ENCODE data around the gene GNB4.

GNB4 gene

DNA sequence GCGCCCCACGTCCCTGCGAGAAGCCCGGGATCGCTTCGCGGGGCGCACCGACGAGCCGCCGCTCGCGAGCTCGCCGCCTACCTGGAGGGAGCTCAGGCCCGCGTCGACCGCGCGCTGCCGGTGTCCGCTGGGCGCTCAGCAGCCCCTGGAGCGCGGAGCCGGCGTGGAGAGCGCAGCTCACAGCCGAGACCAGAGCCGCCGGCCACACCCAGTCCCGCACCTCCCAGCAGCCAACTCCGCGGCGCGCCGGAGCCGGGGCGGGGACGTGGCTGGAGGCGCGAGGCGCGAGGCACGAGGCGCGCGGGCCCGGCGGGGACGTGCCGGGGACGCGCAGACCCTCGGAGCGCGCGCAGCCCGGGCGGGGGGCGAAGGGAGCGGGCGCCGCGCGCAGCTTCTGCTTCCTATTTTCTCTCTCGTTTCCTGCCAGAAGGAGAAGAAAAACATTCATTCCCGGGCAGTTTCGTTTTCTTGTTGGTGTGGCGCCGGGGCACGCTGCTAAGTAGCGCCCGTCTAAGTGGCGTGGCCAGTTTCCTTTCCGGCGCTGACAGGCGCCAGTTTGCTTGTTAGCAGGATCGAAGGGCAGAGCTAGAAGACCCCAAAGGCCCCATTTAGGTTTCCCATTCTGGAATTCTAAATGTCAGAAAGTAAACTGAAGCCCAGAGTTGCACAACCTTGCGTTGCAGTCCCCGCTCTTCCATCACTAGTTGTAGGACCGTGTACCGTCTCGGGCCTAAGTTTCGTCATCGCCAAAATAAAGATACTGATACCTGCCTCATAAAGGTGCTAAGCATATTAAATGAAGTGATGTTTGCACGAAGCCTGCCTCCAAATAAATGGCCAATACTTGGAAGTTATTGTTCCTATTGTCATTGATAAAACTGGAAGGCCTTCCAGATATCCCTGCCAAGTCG, at the start of gene GNB4:
Gene GNB4 (minus strand): TSS at position 206 of the 911 bp plus-strand sequence. CDS start 25,270 bp downstream, outside the sequence.
- peak; percentile 62 for DNase-seq (ENCODE audit: low spot score)

DNA sequence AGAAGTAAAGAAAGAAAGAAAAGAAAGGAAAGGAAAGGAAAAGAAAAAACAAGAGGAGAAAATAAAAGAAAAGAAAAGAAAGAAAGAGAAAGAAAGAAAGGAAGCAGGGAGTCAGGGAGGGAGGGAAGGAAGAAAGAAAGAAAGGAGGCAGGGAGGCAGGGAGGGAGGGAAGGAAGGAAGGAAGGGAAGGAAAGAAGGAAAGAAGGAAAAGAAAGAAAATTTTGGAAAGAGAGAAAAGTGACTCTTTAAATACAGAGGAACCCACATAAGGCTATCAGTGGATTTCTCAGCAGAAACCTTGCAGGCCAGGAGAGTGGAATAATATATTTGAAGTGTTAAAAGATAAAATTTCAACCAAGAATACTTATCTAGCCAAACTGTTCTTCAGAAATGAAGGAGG, 44.2 kb upstream of the GNB4 start:
- no peak for DNase-seq (ENCODE audit: low spot score)

DNA sequence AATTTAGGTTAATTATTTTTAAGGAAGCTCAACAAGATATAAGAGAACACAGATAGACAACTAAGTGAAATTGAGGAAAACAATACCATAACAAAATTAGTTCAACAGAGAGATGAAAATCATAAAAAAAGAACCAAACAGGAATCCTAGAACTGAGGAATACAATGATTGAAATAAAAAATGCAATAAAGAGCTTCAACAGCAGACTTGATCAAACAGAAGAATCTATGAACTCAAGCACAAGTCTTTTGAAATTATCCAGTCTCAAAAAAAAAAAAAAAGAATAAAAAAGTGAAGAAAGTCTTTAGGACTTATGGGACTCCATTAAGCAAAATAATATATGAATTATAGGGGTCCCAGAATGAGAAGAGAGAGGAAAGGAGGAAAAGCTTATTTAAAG, 42.0 kb upstream of the GNB4 start:
- no peak for DNase-seq (ENCODE audit: low spot score)

DNA sequence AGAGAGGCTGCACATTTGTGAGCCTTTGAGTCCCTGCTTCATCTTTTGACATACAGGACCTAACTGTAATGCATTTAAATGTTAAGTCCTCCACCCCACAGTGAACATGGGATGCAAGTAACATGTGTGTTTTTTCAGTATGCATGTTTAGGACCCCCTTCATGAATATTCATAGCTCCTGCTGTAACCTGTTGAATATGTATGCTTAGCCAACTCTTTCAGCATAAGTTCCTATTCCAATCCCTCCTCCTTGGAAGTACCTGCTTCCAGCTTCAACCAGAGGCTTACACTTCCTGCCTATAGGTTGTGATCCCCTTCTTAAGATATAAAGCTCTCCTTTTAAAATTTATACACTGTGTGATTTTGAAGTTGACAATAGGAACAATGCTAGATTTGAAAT, 36.9 kb upstream of the GNB4 start:
- no peak for DNase-seq (ENCODE audit: low spot score)

DNA sequence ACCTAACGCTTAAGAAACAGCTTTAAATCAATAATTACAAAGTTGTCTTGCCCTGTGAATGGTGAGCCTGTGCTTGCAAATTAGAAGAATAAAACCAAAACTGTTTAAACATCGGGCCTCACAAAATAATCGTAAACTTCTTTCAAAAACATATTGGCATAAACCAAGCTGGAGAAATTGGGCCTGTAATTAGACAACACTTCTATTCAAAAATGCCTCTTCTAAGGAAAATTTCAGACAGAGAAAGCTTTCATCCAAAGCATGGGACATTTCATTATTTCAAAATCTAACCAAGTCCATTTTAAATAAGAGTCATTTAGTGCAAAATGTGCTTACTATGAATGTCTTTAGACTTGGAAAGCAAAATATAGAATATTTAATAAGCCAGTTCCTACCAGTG, 35.5 kb upstream of the GNB4 start:
- no peak for DNase-seq (ENCODE audit: low spot score)

DNA sequence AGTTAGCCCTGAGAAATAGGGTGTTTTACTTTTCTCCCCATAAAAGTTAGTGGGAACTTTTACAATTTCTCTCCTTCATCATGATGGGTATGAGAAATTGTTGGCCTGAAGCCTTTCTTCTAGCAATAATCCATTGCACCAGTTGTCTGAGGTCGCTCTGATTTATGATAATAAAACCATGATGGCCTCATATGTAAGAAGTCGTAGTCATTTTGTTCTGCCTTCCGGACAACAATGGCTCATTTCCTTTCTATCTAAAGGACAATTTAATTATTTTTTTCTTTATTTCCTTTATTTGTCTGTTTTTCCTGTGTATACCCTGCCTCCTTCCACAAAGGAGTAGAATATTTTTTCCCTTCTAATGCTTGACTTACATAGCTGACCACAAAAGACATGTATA, 31.6 kb upstream of the GNB4 start:
- no peak for DNase-seq (ENCODE audit: low spot score)

DNA sequence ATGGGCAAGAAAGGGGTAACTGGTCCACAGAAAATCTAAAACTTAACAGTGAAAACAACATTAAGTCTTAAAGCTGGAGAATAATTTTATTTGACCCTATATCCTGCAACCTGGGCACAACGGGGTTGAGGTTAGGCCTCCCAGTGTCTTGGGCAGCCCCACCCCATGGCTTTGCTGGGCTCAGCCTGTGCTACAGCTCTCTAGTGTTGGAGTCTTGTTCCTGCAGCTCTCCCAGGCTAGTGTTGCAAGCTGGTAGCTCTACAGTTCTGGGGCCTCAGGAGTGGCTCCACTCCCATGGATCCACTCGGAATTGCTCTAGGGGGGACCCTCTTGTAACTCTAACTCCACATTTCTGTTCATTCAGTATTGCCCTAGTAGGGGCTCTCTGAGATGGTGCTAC, 24.9 kb upstream of the GNB4 start:
- no peak for DNase-seq (ENCODE audit: low spot score)

DNA sequence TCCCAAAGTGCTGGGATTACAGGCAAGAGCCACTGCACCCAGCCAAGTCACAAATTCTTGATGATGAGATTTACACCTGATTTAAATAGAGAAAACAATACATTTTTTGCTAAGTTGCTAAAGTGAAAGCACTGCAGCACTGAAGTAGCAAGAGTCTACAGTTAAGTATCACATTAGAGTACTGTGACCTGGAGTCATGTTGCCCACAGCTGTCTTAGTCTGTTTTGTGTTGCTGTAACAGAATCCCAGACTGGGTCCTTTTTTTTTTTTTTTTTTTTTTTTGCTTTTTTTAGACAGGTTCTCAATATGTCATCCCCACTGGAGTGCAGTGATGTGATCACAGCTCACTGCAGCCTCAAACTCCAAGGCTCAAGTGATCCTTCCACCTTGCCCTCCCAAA, 23.2 kb upstream of the GNB4 start:
- DNase-seq (ENCODE audit: low spot score), result no peak

DNA sequence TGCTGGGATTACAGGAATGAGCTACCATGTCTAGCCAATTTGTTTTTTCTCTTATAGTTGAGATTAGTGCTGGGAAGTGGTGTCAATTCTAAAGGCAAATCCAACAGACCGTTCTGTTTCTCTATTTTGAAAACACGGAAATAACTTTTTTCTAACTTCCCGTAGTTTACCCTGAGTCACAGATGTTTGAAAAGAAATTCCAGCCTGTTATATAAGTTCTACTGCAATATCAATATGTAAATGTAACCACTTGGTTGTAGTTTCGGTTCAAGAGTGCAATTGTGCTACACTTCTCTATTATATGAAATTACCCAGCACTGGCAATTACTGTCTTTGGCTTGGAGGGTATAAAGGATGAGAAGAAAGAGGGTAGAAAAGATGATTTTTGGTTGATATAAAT, 22.3 kb upstream of the GNB4 start:
- DNase-seq (ENCODE audit: low spot score), result no peak

DNA sequence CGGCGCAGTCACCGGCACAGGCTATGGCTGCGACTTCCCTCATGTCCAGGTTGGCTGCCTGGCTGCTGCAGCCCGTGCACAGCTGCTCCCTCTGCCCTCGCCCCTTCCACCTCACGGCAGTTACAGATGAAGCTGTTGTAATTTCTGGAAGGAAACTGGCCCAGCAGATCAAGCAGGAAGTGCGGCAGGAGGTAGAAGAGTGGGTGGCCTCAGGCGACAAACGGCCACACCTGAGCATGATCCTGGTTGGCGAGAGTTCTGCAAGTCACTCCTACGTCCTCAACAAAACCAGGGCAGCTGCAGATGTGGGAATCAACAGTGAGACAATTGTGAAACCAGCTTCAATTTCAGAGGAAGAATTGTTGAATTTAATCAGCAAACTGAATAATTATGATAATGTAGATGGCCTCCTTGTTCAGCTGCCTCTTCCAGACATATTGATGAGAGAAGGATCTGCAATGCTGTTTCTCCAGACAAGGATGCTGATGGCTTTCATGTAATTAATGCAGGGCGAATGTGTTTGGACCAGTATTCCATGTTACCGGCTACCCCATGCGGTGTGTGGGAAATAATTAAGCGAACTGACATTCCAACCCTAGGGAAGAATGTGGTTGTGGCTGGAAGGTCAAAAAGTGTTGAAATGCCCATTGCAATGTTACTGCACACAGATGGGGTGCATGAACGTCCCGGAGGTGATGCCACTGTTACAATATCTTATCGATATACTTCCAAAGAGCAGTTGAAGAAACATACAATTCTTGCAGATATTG, 13.2 kb upstream of the GNB4 start:
- DNase-seq (ENCODE audit: low spot score), result no peak

DNA sequence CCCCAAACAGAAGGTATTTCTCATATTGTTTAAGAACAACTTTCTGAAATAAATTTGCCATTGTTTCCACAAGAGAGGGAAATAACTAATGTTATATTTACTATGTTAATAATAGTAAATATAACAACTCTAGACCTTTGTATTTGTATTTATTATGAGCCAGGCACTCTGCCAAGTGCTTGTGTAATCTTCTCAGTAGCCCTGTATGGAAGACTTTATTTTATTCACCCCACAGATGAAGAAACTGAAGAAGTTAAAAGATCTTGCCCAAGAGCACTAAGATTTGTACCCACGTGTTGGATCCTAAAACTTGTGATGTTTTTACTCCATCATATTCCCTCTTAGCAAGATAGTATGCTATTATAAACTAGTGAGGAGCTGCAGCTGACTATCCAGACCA, 12.0 kb upstream of the GNB4 start:
- no peak for DNase-seq (ENCODE audit: low spot score)

DNA sequence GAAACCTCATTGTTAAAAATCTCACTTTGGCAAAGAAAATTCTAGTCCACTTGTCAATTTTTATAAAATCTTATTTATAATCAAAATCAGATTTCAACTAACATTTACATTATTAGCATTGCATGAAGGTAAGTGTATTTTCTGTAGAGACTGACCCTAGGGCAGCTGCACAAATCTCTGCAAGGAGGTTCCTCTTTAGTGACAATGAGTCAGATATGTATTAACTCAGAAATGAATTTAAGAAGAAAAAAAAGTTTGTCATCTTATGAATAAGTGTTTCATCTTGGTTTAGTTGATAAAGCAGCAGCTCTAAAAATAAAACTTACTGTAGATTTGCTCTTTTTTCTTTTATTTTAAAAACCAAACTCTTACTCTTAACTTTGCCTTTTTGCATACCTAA, 9.0 kb upstream of the GNB4 start:
- no peak for DNase-seq (ENCODE audit: low spot score)

DNA sequence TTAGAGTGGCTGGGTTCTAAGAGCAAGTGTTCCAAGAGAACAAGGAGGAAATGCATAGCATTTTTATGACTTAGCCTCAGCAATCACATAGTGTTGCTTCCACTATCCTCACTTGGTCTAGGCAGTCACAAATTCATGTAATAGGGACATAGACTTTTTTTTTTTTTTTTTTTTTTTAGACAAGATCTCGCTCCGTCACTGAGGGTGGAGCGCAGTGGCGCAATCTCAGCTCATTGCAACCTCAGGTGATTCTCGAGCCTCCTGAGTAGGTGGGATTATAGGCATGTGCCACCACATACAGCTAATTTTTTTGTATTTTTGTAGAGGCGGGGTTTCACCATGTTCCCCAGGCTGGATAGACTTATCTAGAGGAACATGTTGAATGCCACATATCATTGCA, 4.7 kb upstream of the GNB4 start:
- DNase-seq (ENCODE audit: low spot score), result no peak

DNA sequence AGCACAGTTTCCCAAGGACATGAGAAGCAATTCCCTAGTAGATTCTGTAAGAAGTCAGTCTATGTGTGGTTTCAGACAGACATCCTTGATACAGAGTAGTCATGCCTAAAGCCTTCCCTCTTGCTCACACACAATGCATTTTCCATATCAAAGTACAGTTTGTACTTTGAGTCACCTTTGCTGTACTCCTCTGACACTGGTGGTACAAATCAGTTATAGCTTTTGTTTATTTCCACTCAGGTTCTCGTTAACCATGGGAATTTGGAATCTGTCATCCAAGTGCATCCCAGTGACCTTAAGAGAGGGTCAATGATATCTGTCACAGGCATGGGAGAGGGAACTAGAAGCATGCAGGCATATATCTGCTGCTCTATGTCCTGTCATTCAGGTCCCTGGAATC, 3.6 kb upstream of the GNB4 start:
- no peak for DNase-seq (ENCODE audit: low spot score)

DNA sequence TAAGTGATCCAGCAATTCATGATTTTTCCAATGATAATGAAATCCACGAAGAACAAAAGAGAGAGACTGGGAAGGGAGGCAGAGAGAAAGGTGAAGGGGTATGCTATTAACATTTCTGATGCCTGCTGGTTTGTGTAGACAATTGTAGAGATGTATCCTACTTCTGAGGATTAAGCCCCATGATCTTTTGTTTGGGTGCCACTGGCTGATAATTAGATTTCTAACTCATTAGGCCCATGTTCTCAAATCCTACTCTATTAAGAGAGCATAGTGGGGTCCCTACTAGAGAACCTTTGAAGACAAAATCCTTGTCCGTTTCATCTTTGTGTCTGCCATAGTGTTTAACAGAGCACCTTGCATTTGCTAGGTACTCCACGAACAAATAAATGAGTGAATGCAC, 2.7 kb upstream of the GNB4 start:
- no peak for DNase-seq (ENCODE audit: low spot score)

DNA sequence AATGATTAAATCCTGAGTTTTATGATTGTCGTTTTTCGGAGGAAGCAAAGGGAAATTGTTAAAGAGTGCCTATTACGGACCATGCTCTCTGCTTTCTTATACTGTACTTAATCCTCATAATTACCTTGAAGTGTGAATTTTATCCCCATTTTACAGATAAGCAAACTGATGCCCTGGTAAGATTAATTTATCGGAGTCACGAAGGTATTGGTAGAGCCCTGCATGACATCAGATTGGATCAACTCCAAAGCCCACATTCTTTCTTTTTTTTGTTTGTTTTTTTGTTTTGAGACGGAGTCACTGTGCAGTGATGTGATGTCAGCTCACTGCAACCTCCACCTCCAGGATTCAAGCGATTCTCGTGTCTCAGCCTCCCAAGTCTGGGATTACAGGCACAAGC, 1.6 kb upstream of the GNB4 start:
- no peak for DNase-seq (ENCODE audit: low spot score)

DNA sequence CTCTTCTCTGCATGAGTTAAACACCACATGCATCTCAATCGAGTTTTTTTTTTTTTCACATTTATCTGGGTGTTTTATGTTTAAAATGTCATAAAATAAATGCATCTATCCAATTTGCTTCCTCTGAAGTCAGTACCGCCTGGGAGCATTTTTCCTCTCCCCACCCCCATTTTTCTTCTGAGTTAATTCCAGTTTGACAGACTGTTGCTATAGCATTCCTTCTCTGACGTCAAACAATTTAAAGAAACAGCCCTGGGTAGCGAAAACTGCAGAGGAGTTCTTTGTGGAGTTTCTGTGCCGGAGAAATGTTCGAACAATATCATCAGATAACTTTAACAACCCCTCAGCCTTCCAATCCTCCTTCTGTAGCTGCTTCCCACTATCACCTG, 900 bp upstream of the GNB4 start:
- no peak for DNase-seq (ENCODE audit: low spot score)

DNA sequence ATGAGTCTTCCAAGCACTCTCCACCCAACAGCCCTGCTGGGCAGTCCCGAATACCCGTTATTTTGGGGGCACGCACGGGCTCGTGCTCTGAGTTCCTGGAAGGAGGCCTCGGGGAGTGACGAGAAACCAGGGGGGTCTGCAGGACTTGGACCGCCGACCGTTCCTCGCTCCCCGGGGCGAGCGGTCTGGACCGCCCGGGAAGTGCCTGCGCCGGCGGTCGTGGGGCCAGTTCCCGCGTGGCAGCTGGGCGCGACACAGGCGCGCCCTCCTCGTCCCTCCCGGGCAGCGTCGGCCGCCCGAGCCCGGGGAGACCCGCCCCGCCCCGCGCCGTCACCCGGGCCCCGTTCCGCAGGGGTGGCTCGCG, 387 bp downstream of the GNB4 start:
- DNase-seq (ENCODE audit: low spot score), result no peak

DNA sequence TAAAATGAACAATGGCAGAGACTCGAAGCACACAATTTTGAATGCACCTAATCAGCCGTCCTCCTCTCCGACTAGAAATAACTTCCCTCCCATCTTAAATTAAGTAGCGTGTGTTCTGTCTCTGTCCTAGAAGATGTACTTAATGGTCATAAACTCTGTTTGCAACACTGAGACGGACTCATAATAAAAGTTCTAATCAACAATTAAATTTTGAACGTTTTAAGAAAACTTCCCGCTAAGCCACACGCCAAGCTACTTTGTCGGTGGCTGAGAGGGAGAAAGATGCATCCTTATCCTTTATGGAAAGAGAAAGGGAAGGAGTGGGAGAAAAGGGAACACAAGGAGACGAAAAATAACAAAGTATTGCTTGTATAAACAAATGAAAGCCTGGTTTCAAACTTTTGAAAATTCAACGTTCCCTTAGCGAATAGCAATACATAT, 989 bp downstream of the GNB4 start:
- no peak for DNase-seq (ENCODE audit: low spot score)

DNA sequence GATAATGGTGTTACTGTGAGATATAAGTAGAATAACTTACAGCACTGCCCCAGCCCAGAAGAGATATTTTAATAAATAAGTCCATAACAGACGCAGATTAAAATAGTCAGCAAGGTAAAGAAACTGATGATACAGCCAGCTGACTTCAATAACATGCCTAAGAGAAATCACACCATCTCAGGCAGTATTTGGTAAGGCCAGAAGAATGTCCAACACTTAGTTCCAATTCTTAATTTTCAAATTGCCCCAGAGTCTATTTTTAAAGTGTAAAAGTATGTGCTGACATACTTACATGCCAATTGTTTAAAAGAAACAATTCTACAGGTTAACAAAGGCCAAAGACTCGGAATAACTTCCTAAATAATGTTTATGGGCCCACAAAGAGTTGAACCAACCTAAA, 1.6 kb downstream of the GNB4 start:
- no peak for DNase-seq (ENCODE audit: low spot score)

DNA sequence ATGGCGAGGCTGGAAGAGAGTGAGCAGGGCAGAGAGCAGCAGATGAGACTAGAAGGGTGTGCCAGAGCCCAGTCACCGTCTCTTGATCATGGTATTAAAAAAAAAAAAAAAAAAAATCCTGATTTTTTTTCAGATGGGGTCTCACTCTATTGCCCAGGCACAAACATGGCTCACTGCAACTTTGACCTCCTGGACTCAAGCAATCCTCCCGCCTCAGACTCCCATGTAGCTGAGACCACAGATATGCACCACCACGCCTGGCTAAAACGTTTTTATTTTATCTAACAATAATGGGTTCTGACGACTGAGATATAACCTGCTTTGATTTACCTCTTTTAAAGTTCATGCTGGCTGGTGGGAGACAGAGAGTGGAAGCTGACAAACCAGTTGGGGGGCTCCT, 4.0 kb downstream of the GNB4 start:
- no peak for DNase-seq (ENCODE audit: low spot score)

DNA sequence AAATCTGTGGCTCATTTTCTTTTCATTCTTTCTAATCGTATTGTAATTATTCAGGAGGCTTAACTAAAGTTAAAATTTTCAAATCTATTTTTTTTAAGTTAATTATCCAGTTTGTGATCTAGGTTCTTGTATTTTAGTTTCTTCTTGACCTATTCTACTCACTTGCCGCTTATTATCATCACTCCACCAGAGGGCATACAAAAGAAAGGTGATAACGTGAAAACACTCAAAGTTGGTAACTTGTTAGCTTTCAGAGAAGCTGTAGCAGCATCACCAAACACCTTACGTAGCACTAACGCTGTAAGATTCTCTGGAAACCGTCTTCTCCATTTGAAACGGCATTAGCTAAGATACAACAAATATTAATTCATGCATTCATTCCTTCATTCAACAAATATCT, 4.8 kb downstream of the GNB4 start:
- no peak for DNase-seq (ENCODE audit: low spot score)

DNA sequence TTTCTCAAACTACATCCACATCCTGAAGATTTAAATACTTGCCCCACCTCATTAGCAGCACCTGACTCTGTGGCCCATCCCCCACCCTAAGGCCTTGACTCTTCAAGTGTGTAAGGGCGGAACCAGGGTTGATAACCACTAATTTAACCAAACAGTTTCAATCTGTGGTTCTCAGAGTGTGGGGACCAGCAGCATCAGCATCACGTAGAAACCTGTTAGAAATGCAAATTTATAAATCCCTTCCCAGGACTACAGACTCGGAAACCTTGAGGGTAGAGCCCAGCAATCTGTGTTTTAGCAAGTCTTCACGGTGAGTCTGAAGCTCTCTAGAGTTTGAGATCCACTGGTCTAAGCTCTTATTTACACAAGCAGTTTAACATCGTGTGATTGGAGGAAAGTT, 12.4 kb downstream of the GNB4 start:
- DNase-seq (ENCODE audit: low spot score), result no peak

DNA sequence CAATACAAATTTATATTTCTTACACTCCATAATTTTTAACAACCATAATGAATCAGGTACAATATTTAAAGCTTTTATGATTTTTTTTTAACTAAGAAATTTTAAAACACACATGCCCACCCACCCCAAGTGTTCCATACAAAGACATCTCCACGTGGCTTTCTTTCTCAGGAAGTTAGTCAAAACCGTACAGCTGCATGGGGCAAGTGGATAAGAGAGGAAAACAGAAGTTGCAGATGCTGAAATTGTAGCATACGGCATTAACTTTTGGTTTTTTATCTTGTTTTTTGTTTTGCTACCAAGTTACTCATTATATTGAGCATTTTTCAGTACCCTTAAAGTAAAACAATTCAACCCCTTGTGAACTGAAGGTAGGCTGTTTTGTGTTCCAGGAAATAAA, 14.8 kb downstream of the GNB4 start:
- DNase-seq (ENCODE audit: low spot score), result no peak

Measured in hematopoietic multipotent progenitor cell treated with erythropoietin and hydrocortisone succinate and interleukin-3 and kit ligand, for 17 days (in vitro differentiated cells).